ENCODE results near the gene PLAAT3.

Gene PLAAT3

GRCh38 chr11:63613517-63614135 is 607 bp downstream of the PLAAT3 start:
- no peak for TF ChIP-seq CTCF (IDR thresholded peaks at IDR 0.05)

- no peak for TF ChIP-seq CTCF (IDR thresholded peaks at IDR 0.05)
These were observed 2.1 kb downstream of the PLAAT3 start for GRCh38 chr11:63612181-63612580.

GRCh38 chr11:63611395-63611747 is 2.9 kb downstream of the PLAAT3 start:
- no peak for TF ChIP-seq CTCF (IDR thresholded peaks at IDR 0.05)

- TF ChIP-seq CTCF (IDR thresholded peaks at IDR 0.05) = no peak
These were observed 3.4 kb downstream of the PLAAT3 start for GRCh38 chr11:63610604-63611394.

- no peak for TF ChIP-seq CTCF (IDR thresholded peaks at IDR 0.05)
These were observed 4.2 kb downstream of the PLAAT3 start for GRCh38 chr11:63609971-63610580.

- no peak for TF ChIP-seq CTCF (IDR thresholded peaks at IDR 0.05)
These were observed 4.7 kb downstream of the PLAAT3 start for GRCh38 chr11:63609536-63609935.

GRCh38 chr11:63608353-63609345 is 5.6 kb downstream of the PLAAT3 start:
- TF ChIP-seq CTCF (IDR thresholded peaks at IDR 0.05) = no peak

Measured in LNCAP (cell line).